Endometrial microvascular endothelial cells (primary cell): ENCODE measurements around the gene GASK1B. TPM values are rescaled to one million over a fixed set of nuclear protein-coding genes. Genes with fewer than 3 reads are reported as not detected.

ENCODE experiments used
- in situ Hi-C: cut with HindIII; loops from 2 replicates; pipeline ENCODE4 v1.10.0; 2017; ENCODE audit warnings: low sequenced_read_pairs, low pct_unique_long_range_greater_than_20kb; ENCODE audit errors: inconsistent ontology term
- total RNA-seq: library from RNA; depleted of rRNA; stranded (reverse); fragments of >200 nt; gene quantifications from one replicate; pipeline ENCODE4 v1.2.3, GENCODE V29; 2015; ENCODE audit errors: inconsistent ontology term

The GASK1B gene
- total RNA-seq, 1 donor from 2014 or later, result 94.8 TPM

GRCh38 chr4:158161551-158162354, 11.1 kb downstream of the GASK1B start:
- in situ Hi-C loops, result loop anchor here (25.0 kb wide), 1 partner anchor 149 kb away; no protein-coding TSS in a partner anchor

- in situ Hi-C loops, result loop anchor here (25.0 kb wide), 1 partner anchor 147 kb away; no protein-coding TSS in a partner anchor
Observed at GRCh38 chr4:158159718-158160094, 13.1 kb downstream of the GASK1B start.

- in situ Hi-C loops, result loop anchor here (25.0 kb wide), 1 partner anchor 147 kb away; no protein-coding TSS in a partner anchor
Observed at GRCh38 chr4:158159054-158159717, 13.6 kb downstream of the GASK1B start.

- in situ Hi-C loops, result loop anchor here (25.0 kb wide), 1 partner anchor 145 kb away; no protein-coding TSS in a partner anchor
Observed at GRCh38 chr4:158157412-158157811, 15.4 kb downstream of the GASK1B start.

GRCh38 chr4:158155656-158156356, 17.0 kb downstream of the GASK1B start:
- in situ Hi-C loops, result loop anchor here (25.0 kb wide), 1 partner anchor 144 kb away; no protein-coding TSS in a partner anchor

GRCh38 chr4:158147151-158147550, 25.7 kb downstream of the GASK1B start:
- in situ Hi-C loops, result no loop called here

- in situ Hi-C loops, result no loop called here
Observed at GRCh38 chr4:158146736-158147135, 26.1 kb downstream of the GASK1B start.

- in situ Hi-C loops, result no loop called here
Observed at GRCh38 chr4:158139086-158139485, 33.7 kb downstream of the GASK1B start.

- in situ Hi-C loops, result no loop called here
Observed at GRCh38 chr4:158134222-158134621, 38.6 kb downstream of the GASK1B start.

GRCh38 chr4:158133551-158133950, 39.3 kb downstream of the GASK1B start:
- in situ Hi-C loops, result no loop called here

GRCh38 chr4:158131027-158131426, 41.8 kb downstream of the GASK1B start:
- in situ Hi-C loops, result no loop called here

- in situ Hi-C loops, result no loop called here
Observed at GRCh38 chr4:158130204-158130603, 42.6 kb downstream of the GASK1B start.

GRCh38 chr4:158129694-158130093, 43.1 kb downstream of the GASK1B start:
- in situ Hi-C loops, result no loop called here

- in situ Hi-C loops, result no loop called here
Observed at GRCh38 chr4:158128540-158128939, 44.3 kb downstream of the GASK1B start.

- in situ Hi-C loops, result no loop called here
Observed at GRCh38 chr4:158125310-158125709, 47.5 kb downstream of the GASK1B start.

Other genes starting within 250 kb of the GASK1B start
- gene TMEM144, start 37.5 kb upstream of the GASK1B start, total RNA-seq, result 2.1 TPM